OCI-LY1 (cell line): ENCODE measurements around the gene PDE4D.

ENCODE experiments used
- H2AFZ ChIP-seq: fragments of 200-600 bp; sonication (generic), shearing (Covaris generic); 2 replicates; pipeline ENCODE4 v1.6.0; 2014; ENCODE audit warnings: antibody characterized with exemption, mild to moderate bottlenecking, low read length
- H3F3A ChIP-seq: fragments of 200-600 bp; sonication (generic), shearing (Covaris generic); 2 replicates; pipeline ENCODE4 v1.6.0; 2014; ENCODE audit warnings: mild to moderate bottlenecking, antibody characterized with exemption, low read length, moderate library complexity; ENCODE audit not compliant: insufficient read depth
- H3K27ac ChIP-seq: fragments of 200-600 bp; sonication (generic); 2 replicates; pipeline ENCODE4 v1.5.1; 2014; ENCODE audit warnings: low read length, mixed run types, mild to moderate bottlenecking, low read depth; ENCODE audit not compliant: poor library complexity, severe bottlenecking
- H3K27me3 ChIP-seq: fragments of 200-600 bp; sonication (generic); 2 replicates; pipeline ENCODE4 v1.6.0; 2014; ENCODE audit warnings: antibody characterized with exemption, mild to moderate bottlenecking, low read length, moderate library complexity; ENCODE audit not compliant: insufficient read depth
- H3K36me3 ChIP-seq: fragments of 200-600 bp; sonication (generic); 2 replicates; pipeline ENCODE4 v1.6.1; 2014; ENCODE audit warnings: mild to moderate bottlenecking, antibody characterized with exemption, low read length, moderate library complexity, mixed read lengths; ENCODE audit not compliant: insufficient read depth
- H3K4me1 ChIP-seq: fragments of 200-600 bp; sonication (generic); 2 replicates; pipeline ENCODE4 v1.5.1; 2014; ENCODE audit warnings: mild to moderate bottlenecking, low read length, moderate library complexity; ENCODE audit not compliant: insufficient read depth, severe bottlenecking
- H3K4me2 ChIP-seq: fragments of 200-600 bp; sonication (generic), shearing (Covaris generic); 2 replicates; pipeline ENCODE4 v1.6.1; 2014; ENCODE audit warnings: low read length
- H3K4me3 ChIP-seq: fragments of 200-600 bp; sonication (generic); 2 replicates; pipeline ENCODE4 v1.5.1; 2014; ENCODE audit warnings: low read length, low read depth, mild to moderate bottlenecking, mixed read lengths; ENCODE audit not compliant: poor library complexity, severe bottlenecking
- H3K79me2 ChIP-seq: fragments of 200-600 bp; shearing (Covaris generic); 2 replicates; pipeline ENCODE4 v1.6.1; 2016; ENCODE audit warnings: mixed run types, low read length, mixed read lengths; ENCODE audit not compliant: insufficient read depth
- H3K9ac ChIP-seq: fragments of 200-600 bp; sonication (generic), shearing (Covaris generic); 2 replicates; pipeline ENCODE4 v1.6.1; 2014; ENCODE audit warnings: mild to moderate bottlenecking, low read length, mixed read lengths
- H3K9me2 ChIP-seq: fragments of 200-600 bp; sonication (generic), shearing (Covaris generic); 2 replicates; pipeline ENCODE4 v1.6.1; 2014; ENCODE audit warnings: low read depth, mild to moderate bottlenecking, low read length, mixed read lengths
- H3K9me3 ChIP-seq: fragments of 200-600 bp; shearing (Covaris generic); 2 replicates; pipeline ENCODE4 v1.6.1; 2014; ENCODE audit warnings: low read length, mixed read lengths
- H4K20me1 ChIP-seq: fragments of 200-600 bp; sonication (generic), shearing (Covaris generic); 2 replicates; pipeline ENCODE4 v1.6.0; 2016; ENCODE audit warnings: mild to moderate bottlenecking, low read length; ENCODE audit not compliant: insufficient read depth
- EZH2 ChIP-seq: fragments of 200-600 bp; sonication (generic), shearing (Covaris generic); IDR thresholded peaks from 2 replicates; pipeline ENCODE4 v1.8.0; 2017; ENCODE audit warnings: borderline replicate concordance, mixed run types, mild to moderate bottlenecking, antibody characterized with exemption, low read length, moderate library complexity, mixed read lengths
- TF ChIP-seq, protein P1 (sequence below): fragments of 200-600 bp; sonication (generic), shearing (Covaris generic); IDR thresholded peaks from 2 replicates; pipeline ENCODE4 v1.5.1; 2017; ENCODE audit warnings: mild to moderate bottlenecking, antibody characterized with exemption, low read length, moderate library complexity, mixed read lengths

Gene PDE4D

DNA sequence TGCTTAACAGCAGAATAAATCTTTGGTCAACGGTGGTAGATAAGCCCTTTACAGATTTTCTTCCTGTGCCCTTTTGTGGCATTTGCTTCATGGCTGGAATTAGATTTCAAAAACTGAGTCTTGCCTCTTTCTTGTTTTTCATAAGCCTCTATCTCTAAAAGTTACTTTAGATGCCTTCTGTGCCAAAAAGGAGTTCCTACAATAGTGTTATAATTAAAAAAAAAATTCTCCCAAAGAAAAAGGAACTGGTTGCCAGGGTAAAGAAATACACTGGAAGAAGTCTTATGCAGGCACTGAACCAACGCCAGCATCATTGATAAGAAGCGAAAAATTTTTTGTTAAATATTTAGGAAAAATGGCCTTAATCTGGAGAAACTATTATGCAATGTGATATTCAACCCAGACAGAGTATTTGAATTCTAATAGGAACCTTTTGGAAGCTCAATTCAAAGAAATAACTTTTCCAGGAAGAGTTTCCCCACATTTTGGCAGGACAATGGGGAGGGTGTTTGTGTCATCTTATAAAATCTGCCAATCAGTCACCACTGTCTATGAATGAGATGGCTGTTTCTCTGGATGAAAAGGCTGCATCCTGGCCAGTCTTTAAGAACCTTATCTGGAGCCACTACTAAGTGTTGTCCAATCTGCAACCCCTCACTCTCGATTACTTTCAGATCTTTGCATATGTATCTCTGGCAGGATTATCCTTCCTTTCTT is 608.1 kb downstream of the PDE4D start:
- no peak overlapping the region for H3K27ac ChIP-seq
- H3K4me3 ChIP-seq = no peak overlapping the region
- no peaks in the 10 kb centered on the region for H3K36me3 ChIP-seq
- TF ChIP-seq EZH2 = no peak
- TF ChIP-seq, protein P1, sequence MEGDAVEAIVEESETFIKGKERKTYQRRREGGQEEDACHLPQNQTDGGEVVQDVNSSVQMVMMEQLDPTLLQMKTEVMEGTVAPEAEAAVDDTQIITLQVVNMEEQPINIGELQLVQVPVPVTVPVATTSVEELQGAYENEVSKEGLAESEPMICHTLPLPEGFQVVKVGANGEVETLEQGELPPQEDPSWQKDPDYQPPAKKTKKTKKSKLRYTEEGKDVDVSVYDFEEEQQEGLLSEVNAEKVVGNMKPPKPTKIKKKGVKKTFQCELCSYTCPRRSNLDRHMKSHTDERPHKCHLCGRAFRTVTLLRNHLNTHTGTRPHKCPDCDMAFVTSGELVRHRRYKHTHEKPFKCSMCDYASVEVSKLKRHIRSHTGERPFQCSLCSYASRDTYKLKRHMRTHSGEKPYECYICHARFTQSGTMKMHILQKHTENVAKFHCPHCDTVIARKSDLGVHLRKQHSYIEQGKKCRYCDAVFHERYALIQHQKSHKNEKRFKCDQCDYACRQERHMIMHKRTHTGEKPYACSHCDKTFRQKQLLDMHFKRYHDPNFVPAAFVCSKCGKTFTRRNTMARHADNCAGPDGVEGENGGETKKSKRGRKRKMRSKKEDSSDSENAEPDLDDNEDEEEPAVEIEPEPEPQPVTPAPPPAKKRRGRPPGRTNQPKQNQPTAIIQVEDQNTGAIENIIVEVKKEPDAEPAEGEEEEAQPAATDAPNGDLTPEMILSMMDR = no peak
- H3K9me3 ChIP-seq = no peaks in the 10 kb centered on the region
- no peaks in the 10 kb centered on the region for H3K9me2 ChIP-seq
- no peaks in the 10 kb centered on the region for H4K20me1 ChIP-seq
- no peak overlapping the region for H3K4me2 ChIP-seq
- no peak overlapping the region for H3K9ac ChIP-seq
- no peaks in the 10 kb centered on the region for H3K79me2 ChIP-seq
- H3F3A ChIP-seq = no peaks in the 10 kb centered on the region
- no peaks in the 10 kb centered on the region for H3K27me3 ChIP-seq
- H2AFZ ChIP-seq = no peak overlapping the region
- no peaks in the 10 kb centered on the region for H3K4me1 ChIP-seq

- no peaks in the 10 kb centered on the region for H4K20me1 ChIP-seq
- H3K79me2 ChIP-seq = no peaks in the 10 kb centered on the region
- no peak overlapping the region for H3K4me3 ChIP-seq
- no peaks in the 10 kb centered on the region for H3K9me2 ChIP-seq
- H3K4me1 ChIP-seq = no peaks in the 10 kb centered on the region
- no peak overlapping the region for H3K9ac ChIP-seq
- H3K27ac ChIP-seq = no peak overlapping the region
- no peak for TF ChIP-seq EZH2
- TF ChIP-seq, protein P1 = no peak
- H3K36me3 ChIP-seq = no peaks in the 10 kb centered on the region
- no peaks in the 10 kb centered on the region for H3K9me3 ChIP-seq
- no peak overlapping the region for H3K4me2 ChIP-seq
- H3K27me3 ChIP-seq = no peaks in the 10 kb centered on the region
- no peaks in the 10 kb centered on the region for H3F3A ChIP-seq
- H2AFZ ChIP-seq = no peak overlapping the region
Measured at GRCh38 chr5:59282726-59283125, 610.8 kb downstream of the PDE4D start.

DNA sequence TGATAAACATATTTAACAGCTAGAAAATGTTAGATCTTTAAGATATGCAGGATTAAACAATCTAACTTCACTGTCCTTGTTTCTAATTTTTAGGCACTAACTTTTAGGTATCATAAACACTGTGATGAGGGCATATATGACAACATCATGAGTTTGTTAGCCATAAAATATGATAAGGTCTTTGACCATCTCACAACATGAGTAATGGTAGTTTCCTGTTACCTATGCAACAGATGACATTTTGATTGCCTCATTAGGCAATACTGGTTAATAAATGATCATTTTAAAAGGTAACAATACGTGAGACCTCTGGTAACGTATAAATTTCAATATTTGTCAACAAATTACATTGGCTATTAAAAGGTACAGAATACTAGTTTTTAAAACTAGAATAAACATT is 613.5 kb downstream of the PDE4D start:
- Histone ChIP-seq H3K4me1 (no peaks in the 10 kb centered on the region), H2AFZ (no peak overlapping the region), H4K20me1 (no peaks in the 10 kb centered on the region), H3K79me2 (no peaks in the 10 kb centered on the region), H3K9ac (no peak overlapping the region), H3K4me2 (no peak overlapping the region), H3K36me3 (no peaks in the 10 kb centered on the region), H3F3A (no peaks in the 10 kb centered on the region), H3K4me3 (no peak overlapping the region), H3K27me3 (no peaks in the 10 kb centered on the region), H3K9me2 (no peaks in the 10 kb centered on the region), H3K27ac (no peak overlapping the region), H3K9me3 (no peaks in the 10 kb centered on the region)
- no peak for TF ChIP-seq EZH2
- TF ChIP-seq, protein P1 = no peak
